NCI-H1930 (cell line): Measurements from ENCODE around the gene MED31.
"Not testable (repeated sequence)": the region's sequence is repeated elsewhere in the genome, so short reads cannot be mapped to it uniquely, and the experiment has no call there.

Experiments
- DNase-seq, 2 experiments: peaks; one replicate each; lab custom pipeline; 2025; lab: John Stamatoyannopoulos, UW

The MED31 gene

DNA sequence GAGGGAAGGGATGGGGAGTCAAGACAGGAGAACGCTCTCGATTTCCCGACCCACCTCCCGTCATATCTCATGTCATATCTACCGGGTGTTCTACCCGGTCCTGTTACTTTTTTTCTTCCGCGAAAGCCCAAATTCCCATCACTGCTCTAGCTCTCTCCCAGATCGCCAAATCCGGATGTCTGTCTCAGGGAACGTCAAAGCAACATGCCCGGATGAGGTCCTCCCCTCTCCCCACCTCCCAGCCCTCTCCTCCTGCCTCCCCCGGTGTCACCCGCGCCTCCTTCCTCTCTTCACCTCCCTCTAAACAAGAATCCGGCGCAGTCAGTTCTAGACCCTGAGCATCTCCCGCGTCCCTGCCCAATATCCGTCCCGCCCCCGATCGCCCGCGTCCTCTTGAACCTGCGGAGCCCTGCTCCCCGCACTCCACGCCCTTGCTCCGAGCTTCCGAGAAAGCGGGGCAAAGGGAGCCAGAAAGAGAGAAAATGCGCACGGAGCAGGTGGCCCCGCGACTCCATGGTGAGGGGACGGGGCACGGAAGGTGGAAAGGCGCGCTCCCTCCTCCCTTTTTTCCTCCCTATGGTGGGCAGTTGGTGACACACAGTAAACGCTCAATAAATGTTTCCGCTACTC lies 4.4 kb upstream of the MED31 start:
- DNase-seq, result not testable (repeated sequence)

DNA sequence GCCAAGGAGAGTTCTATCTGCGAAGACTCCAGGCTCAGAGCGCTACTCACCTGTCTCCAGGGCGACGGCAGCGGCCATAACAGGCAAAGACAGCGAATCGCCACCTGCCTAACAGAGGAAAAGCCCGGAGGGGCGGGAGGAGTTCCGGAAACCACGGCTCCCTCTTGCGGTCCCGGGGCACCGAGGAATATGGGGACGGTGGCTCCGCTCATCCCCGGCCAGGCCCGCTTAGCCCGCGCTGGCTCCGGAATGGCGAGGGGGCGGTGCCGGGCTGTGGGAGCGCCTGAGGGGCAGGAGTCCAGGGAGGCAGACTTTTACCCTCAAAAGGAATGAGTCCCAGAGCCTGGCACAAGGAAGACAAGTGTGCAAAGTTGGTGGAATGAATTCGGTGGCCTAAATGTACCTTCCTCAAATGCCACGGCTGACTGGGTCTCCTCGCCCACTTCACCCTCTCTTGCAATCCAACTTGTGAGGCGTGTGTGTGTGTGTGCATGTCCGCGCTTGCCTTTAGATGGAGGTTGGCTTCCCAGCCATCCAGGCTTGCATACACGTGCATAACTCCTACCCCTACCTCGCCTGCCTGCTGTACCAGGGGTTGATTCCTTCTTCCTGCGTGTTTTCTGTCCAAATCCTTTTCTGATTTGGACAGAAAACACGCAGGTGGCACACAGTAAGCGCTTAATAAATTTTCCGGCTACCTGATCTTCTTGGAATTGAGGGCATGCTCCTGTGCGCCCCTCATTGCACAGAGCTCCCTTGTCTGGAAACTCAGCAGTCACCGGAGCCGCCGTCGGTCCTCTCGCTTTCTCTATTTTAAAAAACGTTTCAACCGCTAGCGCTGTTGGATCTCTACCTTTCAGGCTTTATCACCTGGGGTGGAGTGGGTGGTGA lies 3.7 kb upstream of the MED31 start:
- DNase-seq, result peak; percentile 78 to 89

DNA sequence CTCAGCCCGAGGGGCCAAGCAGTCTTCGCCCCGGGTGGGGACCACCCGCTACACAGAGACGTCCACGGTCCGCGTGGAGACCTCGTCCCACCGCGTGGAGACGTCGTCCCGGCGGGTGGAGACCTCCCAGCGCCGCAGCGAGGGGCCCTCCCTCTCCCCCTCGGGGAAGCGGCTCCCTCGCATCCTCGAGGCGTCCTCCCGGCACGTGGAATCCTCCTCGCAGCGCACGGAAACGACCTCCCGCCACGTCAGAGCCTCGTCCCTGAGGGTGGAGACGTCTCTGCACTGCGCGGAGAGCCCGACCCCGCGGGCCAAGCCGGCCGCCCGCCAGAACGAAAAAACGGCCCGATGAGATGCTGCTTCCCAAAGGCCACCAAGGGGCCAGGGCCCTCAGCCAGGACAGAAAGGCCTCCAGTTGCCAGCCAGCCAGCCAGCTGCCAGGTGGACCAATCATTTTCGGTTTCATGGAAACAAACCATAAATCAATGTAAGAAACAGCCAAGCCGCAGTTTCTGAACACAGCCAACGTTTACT lies 581 bp upstream of the MED31 start:
- peak in 1 of 2 experiments; percentile 14 for DNase-seq

DNA sequence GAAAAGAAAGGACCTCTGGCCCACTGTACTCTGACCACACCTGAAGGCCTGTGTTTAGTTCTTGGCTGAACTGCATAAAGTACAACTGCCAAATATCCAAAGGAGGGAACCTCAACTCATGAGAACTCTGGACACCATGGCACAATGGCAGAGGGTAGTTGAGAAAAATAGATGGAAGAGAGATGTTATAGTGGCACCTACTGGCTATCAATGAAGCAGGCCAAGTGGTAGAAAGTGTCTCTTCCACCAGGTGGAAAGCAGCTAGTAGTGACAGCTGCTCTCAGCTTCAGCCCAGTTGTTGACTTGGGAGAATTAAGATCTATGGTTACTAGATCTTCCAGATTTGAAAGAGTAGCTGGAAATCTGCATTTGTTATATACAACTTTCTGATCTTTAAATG lies 3.2 kb downstream of the MED31 start:
- no peak for DNase-seq

DNA sequence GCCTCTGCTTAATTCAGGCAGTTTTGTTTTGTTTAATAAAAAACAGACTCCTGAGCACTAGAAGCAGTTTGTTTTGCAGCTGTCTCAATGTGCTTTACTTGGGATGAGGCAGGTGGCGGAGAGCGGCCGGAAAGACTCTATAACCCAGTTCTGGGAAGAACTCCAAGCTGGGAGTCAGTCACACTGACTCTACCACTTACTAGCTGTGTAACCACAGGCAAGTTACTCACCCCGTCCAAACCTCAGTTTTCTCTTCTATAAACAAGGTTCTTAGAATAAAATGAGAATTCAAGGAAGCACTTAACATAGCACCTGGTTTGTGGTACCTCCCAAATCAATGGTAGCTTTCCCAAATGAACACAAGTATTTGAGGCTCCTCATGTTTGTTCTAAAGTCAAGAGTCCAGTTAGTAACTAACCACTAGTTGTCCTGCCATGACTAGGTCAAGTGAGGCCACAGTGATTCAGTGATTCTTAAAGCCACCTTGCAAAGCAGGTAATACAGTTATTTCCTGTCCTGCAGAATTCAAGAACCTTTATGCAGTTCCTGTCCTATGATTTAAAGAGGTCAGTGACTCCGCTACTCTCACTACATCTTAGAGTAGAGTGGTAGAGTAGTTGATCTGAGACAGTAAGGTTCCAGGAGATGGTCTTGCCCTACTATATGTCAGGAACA lies 7.8 kb downstream of the MED31 start:
- DNase-seq, result no peak

DNA sequence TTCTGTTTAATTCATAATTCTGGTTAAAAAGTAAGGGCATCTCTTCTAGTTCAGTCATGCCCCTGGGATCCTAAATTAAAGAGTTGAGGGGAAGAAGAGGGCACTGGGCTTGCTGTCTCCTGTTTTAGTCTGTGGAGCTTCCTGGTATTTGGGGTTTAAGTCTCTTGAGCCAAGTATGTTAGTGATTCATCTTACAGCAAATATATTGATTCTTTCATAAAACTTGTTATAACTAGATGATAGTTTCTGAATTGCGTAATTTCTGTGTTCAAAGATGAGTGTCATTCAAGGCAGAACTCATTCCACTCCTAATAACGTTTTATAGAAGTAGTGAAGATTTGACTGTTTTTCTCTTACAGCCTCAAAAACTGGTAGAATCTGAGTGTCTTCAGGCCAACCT lies 8.8 kb downstream of the MED31 start:
- no peak for DNase-seq

DNA sequence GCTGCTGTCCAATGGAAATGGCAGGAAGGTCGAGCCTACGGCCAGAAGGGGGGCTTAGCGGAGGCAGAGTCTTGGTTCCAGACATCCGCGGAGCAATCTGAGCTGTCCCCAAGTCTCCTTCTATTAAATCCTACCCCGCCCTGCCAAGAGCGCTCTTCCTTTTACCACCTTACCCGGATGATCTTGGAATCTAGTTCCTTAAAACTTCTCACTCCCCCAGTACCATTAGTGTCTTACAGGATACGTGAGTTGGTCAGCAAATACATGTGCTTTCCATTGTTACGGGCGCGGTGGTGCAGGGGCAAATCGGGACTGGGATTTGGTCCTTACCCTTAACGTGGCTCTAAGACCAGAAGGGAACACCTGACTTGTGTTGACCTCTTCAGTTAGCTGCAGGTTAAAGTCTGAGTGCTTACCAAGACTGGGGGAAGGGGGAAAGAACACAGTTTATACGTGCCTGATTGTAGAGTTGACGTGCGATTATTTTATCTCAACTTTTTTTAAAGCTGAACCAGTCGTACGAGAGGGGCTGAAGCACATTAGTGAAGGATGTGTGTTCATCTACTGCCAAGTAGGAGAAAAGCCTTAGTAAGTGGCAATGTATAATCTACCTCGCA lies 10.1 kb downstream of the MED31 start:
- DNase-seq, result no peak

DNA sequence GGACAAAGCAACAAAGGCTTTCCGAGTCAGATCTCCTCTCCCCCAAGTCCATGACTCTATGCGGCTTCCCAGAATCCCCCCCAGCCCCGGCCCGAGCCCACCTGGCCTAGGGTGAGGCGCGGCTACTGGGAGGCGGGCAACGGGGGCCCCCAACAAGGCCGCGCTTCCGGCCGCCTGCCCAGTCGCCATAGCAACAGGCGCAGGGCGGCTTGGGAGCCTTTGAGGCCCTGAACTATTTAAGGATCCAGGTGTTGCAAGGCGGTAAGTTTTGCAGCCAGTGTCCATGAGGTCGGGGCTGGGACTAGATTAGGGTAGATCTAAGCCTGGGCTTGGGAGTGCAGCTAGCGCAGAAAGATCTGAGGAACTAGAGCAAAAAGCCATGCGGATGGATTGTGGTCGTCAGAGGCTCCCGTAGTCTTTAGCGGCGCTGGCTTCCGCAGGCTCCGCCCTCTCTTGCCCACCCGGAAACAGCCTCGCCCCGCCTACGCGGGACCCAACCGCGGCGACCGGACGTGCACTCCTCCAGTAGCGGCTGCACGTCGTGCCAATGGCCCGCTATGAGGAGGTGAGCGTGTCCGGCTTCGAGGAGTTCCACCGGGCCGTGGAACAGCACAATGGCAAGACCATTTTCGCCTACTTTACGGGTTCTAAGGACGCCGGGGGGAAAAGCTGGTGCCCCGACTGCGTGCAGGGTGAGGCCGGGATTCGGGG lies 10.7 kb downstream of the MED31 start, which contains the start of the genes KIAA0753 and TXNDC17:
Gene KIAA0753 (minus strand): TSS at position 176 of the 711 bp plus-strand sequence. CDS start 5,608 bp downstream, outside the sequence.
Gene TXNDC17 (plus strand): TSS at position 525 of the 711 bp plus-strand sequence. CDS start 23 bp downstream, at position 548.
- DNase-seq, result peak; percentile 81 to 84

DNA sequence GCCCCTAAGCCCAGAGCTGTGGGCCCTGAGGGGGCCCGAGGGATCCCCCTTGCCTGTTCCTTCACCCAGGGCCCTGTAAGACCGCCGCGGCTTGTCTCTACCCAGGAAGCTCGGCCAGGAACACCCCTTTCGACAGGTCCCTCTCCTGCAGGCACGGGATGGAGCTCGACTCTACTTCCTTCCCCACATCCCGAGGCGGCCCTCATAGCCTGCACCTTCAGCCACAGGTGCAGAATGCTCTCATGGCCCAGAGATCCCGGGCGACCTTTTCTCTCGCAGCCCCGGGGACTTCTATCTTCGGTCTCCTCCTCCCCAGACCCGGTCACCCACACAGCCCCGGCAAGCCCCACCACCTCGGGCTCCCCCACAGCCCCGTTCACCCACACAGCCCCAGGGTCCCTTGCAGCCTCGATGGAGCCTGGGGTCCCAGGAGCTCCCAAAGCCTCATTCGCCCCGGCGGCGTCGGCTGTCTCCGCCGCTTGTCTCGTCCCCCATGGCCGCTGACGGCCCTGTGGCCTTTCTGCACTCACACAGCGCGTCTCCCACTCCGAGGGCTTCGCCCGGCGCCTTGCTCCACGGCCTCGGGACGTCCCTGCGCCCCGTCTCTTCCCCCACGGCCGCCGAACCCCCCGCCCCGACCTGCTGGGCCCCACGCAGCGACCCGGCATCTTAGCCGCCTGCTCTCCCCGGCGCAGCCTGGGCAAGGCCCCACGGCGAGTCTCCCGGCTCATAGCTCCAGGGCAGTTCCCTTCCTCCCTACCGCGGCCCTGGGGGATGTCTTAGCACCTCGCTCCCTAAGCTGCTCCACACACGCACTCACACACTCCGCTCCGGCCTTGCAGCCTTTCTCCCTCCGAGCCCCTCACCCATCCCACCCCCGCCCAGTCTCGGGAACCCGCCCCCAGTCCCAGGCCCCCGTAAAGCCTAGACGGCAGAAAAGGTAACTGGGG lies 11.5 kb downstream of the MED31 start:
- no peak for DNase-seq

DNA sequence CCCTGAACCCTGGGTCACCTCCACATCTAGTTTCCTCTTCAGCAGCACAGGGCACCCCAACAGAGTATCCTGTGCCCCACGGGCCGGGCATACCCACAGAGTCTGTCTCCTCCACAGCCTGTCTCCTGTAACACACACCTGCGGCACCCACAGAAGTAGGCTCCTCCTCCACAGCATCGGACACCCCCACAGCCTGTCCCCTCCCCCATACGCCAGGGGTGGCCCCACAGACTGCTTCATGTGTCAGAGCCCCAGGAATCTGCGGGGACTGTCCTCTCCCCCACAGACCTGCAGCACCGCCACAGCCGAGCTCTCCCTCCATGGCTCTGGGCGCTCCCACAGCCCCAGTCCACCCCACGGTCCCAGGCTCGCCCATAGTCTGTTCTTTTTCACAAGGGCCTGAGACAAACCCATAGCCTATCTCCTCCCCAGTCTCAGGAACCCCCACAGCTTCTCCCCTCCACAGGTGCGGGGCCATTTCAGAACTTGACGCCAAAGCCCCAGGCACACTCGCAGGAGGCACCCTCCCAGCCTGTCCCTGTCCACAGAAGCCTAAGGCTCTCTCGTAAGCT lies 12.3 kb downstream of the MED31 start:
- DNase-seq, result no peak

DNA sequence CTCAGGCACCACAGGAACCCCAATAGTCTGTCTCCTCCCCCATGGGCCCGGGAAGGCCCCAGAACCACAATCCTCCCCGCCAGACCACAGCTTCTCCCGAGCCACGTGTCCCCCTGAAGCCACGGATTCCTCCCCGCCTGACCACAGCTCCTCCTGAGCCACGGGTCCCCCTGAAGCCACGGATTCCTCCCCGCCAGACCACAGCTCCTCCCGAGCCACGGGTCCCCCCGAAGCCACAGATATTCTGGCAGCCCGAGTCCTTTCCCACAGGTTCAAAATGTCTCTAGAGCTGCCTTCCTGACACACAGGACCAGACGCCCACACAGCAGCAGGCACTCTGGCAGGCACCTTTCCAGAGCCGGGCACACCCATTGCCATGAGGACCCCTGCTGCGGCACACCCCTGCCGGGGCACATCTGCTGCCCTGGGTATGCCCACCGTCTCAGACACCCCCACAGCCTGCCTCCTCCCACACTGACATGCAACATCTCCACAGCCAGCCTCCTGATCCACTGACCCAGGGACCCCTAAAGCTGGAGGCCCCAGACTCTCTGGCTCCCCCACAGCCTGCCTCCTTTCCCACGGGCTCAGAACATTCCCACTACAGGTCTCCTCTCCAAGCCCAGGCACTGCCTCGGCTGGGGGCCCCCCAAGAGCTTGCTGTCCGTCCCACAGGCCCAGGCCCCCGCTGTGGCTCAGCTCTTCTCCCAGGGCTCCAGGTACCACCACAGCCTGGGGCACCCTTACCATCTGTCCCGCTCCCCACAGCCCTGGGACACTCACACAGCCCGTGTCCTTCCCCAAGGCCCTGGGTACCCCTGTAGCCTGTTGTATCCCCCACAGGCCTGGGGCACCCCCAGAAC lies 13.1 kb downstream of the MED31 start:
- no peak for DNase-seq

DNA sequence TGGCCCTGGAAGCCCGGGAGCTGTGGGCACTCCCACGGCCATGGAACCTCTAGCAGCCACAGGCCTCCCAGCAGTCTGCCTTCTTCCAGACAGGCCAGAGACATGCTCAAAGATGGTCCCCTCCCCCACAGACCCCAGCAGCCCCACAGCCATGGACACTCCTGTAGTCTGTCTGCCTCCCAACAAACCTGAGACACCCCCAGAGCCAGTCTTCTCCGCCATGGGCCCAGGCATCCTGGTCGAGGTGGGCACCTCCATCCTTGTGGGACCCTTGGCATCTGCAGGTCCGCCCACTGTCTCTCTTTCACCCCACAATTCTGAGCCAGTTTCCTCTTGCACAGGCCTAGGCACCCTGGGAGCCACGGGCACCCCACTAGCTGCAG lies 14.0 kb downstream of the MED31 start:
- no peak for DNase-seq

DNA sequence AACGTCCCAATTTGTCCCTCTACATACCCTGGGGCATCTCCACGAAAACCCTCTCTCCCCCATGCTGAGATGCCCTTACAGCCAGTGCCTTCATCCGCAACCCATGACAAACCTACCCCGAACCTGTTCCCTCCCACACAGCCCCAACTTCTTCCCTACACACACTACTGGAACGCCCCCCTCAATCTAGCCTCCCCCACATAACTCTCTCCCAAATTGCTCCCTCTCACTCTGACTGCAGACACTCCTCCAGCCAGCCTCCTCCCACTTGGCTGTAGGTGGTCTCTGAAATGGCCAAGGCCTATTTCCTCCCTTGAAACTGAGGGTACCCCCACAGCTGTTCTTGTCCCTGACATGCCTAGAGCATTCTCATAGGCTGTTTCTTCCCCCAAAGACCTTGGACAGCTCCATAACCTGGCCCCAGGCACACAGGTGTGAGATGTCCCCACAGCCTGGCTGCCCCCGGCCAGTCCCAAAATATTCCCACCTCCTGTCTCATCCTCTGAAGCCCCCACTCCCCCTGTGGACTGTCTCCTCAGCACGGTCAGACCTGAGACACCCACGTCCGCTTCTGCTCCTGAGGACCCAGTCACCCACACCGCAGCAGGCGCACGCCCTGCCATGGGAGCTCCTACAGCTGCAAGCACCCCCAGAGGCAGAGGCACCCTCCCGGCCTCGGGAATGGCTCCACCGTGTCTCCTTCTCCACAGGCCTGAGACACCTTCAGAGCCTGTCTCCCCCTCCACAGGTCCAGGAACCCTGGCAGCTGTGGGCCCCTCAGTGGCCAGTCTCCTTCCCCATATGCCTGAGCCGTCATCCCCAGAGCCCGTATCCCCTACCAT lies 14.6 kb downstream of the MED31 start:
- no peak for DNase-seq

DNA sequence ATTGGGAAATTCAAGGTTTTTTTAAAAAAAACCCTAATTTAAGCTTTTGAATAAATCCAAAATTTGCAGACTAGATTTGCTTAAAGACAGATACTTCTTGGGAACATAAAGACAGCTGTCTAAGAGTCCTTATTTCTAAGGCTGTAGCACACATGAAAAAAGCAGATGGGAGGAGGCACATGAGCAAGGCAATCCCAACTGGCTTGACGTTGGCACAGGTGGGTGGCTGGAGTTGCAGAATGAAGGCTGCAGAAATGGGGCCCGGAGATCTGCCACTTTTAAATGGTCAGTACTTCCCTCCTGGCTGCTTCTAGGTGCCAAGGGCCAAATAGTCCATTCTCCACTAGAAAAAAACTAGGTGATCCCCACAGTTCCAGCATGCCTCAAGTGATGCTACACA lies 15.3 kb downstream of the MED31 start:
- no peak for DNase-seq

DNA sequence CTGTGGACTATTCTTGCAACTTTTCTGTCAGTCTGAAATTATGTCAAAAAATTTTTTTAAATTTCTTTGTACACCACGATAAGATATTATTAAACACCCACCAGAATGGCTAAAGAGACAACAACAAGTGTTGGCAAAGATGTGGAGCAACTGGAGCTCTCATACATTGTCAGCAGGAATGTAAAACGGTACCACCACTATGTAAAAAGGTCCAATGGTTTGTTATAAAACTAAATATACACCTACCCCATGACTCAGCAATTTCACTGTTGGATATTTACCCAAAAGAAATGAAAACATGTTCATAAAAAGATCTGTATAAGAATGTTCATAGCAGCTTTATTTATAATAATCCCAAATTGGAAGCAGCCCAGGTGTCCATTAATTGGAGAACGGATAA lies 18.1 kb downstream of the MED31 start:
- no peak for DNase-seq

DNA sequence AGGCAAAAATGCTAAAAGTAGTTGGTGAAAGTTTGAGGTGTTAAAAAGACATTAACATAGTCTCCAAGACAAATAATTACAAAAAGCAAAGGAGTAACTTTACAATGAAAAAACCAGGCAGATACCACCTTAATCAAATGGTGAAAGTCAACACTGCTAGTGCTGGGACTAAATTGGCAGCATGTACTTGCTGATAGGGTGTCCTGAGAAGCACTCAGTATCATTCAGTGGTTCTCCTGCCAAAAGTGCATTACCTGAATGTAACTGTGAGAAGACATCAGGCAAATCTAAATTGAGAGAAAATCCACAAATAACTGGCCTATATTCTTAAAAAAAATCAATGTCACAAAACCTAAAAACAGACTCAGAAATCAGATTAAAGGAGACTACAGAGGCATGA lies 18.9 kb downstream of the MED31 start:
- DNase-seq, result no peak

DNA sequence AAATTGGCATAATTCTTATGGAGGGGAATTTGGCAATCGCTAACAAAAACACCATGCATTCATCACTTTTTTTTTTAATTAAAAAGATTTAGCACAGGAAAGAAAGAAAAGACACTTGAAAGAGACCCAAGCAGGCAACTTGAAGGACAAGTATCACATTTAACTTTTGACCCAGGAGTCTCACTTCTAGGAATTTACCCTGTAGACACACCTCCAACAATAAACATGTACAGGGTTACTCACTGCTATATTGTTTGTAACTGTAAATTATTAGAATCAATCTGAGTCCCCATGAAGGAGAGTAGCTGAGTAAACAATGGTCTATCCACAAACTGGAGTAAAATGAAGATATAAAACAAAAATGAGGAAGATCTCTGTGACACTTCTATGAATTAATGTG lies 21.0 kb downstream of the MED31 start:
- DNase-seq, result no peak

DNA sequence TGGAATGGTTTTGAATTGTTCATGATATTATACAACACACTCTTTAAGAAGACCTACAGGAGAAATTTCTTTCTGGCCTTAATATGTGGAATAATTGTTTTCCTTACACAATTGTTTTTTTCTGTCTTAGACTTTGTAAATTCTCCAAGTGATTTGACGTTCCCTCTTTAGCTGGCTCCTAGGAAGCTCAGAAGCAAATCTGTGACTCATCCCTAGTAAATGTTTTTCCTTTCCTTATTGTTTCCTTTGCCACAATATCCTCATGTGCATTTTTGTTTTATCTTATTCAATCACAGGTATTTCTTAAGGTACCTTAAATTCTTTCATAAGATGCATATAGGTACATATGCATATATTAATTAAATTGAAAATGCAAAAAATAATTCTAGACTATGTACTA lies 24.4 kb downstream of the MED31 start:
- DNase-seq, result no peak
